ENCODE data around the gene TNFRSF13B.
"Not testable (repeated sequence)": the region's sequence is repeated elsewhere in the genome, so short reads cannot be mapped to it uniquely, and the experiment has no call there.

TNFRSF13B gene

DNA sequence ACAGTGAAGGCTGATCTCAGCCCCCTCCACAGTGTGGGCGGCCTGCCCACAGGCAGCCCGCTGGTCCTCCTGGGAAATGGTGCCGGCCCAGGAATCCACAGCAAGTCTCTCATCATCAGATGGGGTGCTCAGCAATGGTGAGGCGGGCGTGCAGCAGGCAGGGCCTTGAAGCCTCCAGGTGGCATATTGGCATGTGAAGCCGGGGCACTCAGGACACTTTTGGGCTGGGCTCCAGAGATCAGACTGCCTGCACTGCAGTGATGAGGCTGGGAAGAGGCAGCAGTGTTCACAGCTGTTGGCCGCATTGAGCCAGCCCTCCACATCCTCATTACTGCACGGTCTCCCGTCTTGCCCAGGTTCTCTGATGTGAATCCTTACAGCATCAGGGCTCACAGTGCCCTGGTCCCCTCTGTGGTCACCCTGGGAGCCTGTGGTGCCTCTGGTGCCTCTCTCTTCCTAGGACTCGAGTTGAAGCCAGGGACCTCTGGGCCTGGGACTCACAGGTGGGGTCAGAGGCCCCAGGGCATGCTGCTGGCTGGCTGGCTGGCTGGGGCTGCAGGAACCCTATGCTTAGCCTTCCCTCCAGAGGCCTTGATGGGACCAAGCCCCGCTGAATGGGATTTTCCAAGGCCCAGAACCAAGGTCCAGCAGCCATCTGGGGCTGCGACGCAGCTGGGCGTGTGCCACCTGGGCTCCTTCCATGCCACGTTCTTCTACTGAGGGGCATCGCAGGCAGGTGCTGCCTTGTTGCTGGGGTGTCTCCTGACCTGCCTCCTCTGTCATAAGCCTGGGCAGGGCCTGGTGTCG, 48.6 kb downstream of the TNFRSF13B start:
- no peak for DNase-seq

DNA sequence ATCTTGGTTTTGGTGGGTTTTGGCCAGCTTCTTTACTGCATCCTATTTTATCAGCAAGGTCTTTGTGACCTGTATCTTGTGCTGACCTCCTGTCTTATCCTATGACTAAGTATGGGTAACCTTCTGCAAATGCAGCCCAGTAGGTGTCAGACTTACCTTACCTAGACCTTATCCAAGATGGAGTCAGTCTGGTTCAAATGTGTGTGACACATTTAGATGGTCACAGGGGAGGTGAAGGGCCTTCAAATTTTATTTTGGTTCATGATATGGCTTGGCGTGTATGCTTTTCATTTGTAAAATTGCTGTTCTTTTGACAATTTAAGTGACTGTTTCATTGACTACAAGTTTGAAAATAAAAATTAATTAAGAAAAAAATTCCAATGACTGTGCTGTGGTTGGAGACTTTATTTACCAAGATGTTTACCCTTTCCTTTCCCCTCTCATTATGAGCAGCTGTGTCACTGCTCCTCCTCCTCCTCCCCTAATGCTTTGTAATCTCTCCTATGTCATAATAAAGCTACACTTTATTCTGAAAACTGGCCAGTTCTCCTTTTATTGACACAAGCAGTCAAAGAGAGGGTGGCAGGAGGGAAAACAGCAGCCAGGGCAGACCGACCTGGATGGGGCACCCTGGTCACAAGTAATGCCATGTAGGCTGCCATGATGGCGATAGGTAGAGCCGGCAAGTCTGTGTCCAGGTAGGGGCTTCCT, 49.4 kb downstream of the TNFRSF13B start:
- peak; percentile 13 for DNase-seq

DNA sequence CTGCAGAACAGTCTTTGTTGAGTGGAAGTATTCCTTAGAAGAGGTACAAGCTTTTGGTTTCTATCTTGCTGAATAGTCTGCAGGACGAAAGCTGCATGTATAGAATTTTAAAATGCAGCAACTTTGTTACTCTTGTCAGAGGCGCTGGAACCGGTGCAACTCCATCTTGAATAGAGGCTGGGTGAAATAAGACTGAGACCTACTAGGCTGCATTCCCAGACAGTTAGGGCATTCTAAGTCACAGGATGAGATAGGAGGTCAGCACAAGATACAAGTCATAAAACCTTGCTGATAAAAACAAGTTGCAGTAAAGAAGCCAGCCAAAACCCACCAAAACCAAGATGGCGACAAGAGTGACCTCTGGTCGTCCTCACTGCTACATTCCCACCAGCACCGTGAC, 50.5 kb downstream of the TNFRSF13B start:
- not testable (repeated sequence) for DNase-seq

DNA sequence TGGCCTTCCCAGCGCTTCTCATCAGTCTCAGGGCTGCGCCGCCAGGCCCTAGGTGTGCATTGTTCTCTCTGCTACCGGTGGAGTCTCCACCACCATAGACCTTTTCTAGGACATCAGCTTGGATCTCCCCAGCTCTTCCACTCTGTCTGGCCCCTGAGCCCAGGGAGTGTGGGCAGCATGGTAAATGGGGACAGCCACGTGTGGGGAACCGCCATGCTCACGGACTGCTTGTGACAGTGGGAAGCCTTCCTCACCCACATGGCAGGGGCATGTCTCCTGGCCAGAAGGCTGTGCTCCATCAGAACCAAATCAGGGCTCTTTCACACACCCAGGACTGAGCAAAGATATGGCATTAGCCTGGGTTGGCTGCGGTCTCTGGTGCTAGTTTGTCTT, 51.3 kb downstream of the TNFRSF13B start:
- no peak for DNase-seq

DNA sequence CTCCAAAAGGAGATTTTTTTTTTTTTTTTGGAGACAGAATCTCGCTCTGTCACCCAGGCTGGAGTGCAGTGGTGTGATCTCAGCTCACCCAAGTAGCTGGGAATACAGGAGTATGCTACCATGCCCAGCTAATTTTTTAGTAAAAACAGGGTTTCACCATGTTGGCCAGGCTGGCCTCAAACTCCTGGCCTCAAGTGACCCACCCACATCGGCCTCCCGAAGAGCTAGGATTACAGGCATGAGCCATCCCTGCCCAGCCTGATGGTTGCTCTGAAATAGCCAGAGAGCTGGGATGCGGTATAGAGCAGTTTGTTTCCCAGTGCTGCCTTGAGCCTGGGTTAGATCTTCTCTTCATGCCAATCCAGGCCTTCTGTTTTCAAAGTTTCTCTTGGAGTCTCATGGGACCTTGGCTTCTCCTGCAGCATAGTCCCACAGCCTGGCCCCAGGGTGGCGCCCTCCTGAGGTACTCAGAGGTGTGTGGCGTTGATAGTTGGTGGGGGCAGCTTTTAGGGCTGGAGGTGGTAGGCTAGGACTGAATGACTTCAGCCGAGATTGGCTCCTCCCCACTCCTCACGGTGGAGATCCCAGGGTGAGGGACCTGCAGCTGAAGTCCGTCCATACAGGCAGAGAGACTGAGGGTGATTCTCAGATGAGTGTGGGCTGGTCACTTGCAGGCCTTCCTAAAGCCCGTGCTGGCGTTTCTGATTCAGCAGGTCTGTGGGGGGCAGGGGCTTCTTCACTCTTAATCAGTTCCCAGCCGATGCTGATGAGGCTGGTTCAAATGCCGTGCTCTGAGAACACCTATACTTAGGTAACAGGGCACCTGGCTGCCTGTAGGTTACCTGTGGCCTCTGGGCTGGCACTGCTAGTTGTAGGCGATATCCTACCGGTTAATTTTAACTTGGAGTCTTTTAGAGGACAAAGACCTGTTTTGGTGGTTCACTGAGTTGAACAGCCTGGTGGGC, 52.0 kb downstream of the TNFRSF13B start:
- no peak for DNase-seq

DNA sequence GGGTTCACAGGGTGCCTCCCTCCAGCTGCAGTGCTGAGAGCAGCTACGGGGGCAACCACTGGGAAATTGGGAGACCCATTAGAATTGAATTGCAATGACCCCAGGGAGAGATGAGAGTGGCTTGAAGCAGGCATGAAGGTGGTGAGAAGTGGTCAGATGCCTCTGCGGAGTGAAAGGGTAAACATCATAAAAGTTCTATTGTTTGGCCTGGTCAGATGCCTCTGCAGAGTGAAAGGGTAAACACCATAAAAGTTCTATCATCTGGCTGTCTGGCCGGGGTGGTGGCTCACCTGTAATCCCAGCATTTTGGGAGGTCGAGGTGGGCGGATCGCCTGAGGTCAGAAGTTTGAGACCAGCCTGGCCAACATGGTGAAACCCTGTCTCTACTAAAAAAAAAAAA, 53.5 kb downstream of the TNFRSF13B start:
- DNase-seq = no peak

DNA sequence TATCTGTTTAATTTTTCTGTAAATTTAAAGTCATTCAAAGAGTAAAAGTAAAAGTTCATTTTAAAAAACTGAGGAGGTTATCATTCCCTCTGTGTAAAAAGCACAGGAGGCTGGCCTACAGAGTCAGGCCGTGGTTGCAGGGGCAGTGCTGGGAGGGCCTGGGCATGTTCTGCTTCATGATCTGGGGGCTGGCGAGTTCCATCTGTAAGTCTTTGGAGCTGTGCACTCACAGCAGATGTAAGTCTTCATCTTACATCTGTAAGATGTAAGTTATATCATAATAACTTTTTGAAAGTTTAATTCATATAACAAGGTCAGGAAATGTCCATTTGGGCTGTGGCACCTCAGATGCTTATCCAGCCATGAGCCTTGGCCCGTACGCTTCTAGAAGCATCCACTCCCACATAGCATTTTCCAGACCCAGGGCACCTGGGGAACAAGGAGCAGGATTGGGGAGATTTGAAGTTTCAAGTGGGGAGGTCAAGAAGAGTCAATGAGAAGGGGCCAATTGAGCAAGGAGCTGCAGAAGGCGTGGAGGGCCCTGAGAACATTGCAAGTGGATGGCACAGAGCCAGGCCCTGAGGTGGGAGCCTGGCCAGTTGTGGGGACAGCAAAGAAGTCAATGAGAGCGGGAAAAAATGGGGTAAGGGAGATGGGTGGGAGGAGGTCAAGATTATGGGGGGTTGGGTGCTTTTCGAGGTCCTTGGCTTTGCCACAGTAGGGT, 54.1 kb downstream of the TNFRSF13B start:
- DNase-seq = no peak

DNA sequence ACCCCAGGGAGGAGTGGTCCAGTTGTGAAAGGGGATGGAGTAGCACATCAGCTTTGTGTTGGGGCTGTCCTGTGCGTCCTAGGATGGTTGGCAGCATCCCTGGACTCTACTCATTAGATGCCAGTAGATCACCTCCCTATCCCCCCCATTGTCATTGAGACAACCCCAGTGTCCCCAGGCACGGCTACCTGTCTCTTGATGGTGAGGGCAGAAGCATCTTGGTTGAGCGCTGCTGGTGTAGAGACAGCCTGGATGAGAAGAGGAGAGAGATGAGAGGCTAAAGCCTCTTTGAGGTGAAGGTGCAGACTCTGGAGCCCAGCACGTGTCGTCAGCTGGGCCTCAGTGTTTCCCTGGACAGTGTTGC, 55.4 kb downstream of the TNFRSF13B start:
- no peak for DNase-seq

DNA sequence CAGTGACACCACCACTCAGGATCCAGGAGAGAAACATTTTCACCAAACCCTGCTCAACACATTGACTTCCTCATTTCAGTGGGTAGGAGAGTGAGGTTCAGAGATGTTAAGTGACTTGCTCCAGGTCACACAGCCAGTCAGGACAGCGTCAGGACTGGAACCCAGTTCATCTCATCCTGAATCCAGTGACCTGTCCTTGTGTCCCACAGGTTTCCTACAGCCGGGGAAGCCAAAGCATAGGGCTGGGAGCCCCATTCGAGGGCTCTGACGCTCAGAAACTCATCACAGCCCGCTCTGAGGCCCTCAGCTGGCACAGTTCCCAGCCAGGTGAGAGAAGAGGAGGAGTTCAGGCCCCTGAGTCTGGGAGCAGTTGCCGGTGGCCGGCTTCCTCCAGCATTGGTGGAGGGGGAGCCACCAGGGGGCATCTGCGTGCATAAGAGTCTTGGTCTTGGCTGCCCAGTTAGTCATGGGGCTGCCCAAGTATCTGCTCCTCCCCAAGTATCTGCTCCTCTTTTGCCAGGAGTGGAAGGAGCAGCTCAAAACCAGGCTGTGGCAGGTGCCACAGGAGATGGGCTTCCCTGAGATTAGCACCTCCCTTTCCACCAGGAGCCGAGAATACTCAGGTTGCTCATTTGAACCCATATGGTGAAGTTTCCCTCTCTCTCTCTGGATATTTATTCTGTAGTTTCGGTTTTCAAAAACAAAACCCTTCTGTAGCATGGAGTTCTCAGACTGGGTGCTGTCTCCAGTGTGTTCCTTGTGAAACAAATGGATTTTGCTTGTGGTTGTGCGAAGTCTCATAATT, 56.0 kb downstream of the TNFRSF13B start:
- DNase-seq = no peak

DNA sequence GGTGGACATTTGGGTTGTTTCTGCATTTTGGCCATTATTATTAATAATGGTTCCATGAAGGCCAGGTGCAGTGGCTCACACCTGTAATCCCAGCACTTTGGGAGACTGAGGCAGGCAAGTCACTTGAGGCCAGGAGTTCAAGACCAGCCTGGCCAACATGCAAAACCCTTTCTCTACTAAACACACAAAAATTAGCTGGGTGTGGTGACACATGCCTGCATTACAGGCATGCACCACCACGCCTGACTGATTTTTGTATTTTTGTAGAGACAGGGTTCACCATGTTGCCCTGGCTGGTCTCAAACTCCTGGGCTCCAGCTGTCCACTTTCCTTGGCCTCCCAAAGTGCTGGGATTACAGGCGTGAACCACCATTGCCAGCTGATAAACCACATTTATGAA, 58.5 kb downstream of the TNFRSF13B start:
- no peak for DNase-seq

DNA sequence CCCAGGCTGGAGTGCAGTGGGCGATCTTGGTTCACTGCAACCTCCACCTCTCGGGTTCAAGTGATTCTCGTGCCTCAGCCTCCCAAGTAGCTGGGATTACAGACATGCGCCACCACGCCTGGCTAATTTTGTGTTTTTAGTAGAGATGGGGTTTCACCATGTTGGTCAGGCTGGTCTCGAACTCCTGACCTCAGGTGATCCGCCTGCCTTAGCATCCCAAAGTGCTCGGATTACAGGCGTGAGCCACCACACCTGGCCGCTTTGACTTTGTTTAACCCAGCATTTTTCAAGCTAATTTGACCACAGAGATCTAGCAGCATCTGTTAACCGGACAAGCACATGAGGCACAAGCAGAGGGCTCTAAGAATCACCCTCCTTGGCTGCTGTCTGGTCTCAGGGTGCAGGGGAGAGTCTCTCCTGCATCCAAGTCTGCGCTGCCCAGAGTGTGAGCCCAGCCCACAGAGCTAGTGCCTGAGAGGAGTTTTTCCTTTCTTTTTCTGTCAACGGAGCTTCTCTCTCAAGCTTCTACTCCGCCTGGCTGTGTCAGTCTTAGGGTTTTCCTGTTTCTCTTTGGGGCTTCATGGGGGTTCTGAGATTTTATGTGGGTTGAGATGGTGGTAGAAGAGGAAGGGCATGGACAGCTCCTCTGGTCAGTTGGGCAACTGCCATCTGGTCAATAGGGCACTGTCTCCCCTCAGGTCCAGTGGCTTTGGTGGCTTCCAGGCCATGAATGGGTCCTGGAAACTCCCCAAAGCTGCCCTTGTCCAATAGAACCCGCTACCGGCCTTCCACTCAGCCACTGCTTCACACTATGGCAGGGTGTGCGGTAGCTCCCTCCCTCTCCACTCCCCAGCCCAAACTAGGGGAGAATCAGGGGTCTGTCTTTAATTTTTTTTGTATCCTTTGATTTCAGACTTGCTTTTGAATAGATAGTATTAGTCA, 59.6 kb downstream of the TNFRSF13B start:
- no peak for DNase-seq

DNA sequence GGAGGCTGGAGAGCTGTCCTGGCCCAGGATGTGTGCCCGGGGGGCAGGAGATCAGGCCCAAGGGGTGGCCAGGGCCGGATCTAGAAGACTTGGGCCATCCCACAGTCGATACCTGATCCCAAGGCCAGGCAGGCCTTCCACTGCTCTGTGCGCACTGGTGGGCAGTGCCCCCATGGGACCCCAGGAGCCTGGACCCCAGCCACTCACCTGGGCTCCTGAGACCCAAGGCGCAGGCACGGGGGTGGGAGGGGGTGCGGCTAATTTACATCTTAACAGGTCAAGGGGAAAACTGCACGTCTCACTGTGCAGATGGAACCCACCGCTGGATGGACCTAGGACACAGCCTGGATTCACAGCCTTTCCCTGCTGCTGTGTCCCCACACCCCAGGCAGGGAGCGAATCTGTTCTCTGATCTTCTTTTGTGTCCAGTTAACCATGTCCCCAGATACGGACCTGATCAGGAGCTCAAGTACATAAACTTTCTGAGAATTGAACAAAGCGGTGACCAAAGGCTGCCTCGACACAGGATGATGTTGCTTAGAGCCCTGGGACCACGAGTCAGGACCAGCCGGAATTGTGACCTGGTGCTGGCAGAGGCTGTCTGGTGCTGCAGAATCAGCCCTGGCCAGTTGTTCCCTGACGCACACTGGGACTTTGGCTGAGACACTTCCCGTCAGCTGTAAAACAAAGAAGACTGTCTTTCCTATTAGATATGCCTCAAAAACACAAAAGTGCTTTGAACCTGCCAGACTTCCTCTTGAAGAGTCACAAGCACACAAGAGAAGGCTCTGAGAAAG, 60.6 kb downstream of the TNFRSF13B start:
- no peak for DNase-seq

DNA sequence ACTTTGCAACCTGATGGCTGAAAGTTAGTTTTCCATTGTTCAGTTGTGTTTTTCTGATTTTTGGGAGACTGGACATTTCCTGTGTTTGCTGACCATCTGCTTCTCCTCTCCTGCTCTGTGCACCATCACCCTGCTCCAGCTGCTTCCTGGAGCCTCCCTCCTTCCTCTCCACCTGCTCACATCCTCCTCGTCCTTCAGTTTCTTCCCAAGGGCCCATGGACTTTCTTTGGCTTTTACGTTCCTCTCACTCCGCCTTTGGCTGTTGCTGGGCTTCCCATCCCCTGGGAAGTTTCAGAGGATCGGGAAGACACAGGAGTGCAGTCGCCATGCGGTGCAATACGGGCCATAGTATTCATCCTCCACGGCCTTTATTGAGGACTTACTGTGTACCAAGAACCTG, 61.6 kb downstream of the TNFRSF13B start:
- no peak for DNase-seq

DNA sequence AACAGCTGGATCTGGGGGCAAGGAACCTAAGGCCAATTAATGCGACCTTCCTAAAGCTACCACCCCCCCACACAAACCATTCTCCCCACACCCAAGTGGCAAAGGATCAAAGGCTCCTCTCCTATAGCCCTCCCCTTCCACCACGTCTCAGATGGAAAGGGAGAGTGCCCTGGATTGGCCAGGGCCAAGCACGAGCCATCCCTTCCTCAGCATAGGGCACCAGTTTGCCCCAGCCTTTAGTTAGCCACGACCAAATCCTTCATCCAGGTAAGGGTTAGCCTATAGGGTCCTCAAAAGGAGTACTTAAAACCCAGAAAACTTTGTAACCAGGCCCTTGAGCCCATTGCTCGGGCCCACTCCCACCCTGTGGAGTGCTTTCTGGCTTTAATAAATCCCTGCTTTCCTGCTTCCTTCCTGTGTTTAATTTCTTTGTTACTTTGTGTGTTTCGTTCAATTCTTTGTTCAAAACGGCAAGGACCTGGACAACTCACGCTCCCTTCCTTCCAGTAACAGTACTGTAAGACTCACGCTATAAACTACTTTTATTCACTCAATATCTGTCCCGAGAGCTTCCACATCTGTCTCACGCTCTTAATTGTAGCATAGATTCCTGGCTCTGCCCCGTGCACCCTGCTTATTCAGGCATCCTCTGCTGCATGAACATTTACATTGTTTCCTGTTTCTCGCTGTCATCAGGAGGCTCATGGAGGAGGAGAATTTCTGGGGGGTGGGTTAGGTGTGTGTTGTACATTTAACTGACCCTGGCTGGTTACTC, 62.3 kb downstream of the TNFRSF13B start:
- DNase-seq = no peak

DNA sequence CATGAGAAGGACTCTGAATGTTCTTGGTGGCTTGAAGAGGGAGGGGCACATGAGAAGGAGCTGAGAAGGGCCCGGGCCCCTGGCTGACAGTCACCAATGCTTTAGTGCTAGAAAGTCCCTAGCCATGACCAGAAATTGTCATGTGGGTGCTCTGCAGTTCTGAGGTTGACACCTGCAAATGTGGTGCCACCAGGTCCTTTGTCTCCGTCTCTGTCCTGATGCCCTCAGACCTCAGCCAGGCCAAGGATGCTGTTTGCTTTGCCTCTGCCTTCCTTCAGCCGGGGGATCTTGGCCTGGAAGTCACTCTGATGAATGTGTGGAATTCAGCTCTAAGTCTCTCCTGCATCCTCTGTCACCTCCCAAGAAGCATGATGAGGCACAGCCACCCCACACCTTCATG, 63.6 kb downstream of the TNFRSF13B start:
- no peak for DNase-seq

DNA sequence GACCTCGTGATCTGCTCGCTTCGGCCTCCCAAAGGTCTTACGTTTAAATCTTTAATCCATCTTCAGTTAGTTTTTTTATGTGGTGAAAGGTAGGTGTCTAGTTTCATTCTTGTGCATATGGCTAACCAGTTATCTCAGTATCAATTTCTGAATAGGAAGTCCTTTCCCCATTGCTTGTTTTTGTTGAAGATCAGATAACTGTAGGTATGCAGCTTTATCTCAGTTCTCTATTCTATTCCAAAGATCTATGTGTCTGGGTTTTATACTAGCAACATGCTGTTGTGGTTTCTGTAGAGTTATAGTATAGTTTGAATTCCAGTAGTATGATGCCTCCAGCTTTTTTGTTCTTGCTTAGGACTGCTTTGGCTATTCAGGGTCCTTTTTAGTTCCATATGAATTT, 65.2 kb downstream of the TNFRSF13B start:
- DNase-seq = no peak

DNA sequence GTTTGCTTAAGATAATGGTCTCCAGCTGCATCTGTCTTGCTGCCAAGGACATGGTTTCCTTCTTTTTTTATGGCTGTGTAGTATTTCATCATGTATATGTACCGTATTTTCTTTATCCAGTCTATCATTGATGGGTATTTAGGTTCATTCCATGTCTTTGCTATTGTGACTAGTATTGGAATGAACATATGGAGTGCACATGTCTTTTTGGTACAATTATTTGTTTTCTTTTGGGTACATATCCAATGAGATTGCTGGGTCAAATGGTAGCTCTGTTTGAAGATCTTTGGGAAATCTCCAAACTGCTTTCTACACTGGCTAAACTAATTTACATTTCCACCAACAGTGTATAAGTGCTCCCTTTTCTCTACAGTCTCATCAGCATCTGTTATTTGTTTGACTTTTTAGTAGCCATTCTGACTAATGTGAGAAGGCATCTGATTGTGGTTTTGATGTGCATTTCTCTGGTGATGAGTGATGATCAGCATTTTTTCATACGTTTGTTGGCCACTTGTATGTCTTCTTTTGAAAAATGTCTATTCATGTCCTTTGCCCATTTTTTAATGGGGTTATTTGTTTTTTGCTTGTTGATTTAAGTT, 66.2 kb downstream of the TNFRSF13B start:
- DNase-seq = no peak

DNA sequence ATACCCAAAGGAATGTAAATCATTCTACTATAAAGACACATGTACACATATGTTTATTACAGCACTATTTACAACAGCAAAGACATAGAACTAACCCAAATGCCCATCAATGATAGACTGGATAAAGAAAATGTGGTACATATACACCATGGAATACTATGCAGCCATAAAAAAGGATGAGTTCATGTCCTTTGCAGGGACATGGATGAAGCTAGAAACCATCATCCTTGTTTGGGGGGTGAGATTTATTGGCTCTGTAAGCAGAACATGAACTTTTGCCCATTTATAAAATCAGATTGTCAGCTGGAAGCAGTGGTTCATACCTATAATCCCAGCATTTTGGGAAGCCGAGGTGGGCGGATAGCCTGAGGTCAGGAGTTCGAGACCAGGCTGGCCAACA, 68.8 kb downstream of the TNFRSF13B start:
- not testable (repeated sequence) for DNase-seq
